ENCODE results near the gene MDGA2.
"Not testable (repeated sequence)": the region's sequence is repeated elsewhere in the genome, so short reads cannot be mapped to it uniquely, and the experiment has no call there.

Gene MDGA2

GRCh38 chr14:47270715-47271114 lies 404.7 kb downstream of the MDGA2 start:
- no peak overlapping the region for H3K4me3 ChIP-seq
- TF ChIP-seq Cebpa-rat (IDR thresholded peaks at IDR 0.05) = no peak
- no peak overlapping the region for H3K27ac ChIP-seq
- H3K27me3 ChIP-seq = no peaks in the 10 kb centered on the region
- no peaks in the 10 kb centered on the region for H3K36me3 ChIP-seq
- H3K4me1 ChIP-seq = no peaks in the 10 kb centered on the region
- no peak overlapping the region for H3K4me2 ChIP-seq
- no peaks in the 10 kb centered on the region for H4K20me1 ChIP-seq
- no peak overlapping the region for H3K9ac ChIP-seq
- H3K9me3 ChIP-seq = no peaks in the 10 kb centered on the region

- Histone ChIP-seq H3K4me3 (no peak overlapping the region), H3K36me3 (no peaks in the 10 kb centered on the region), H3K4me1 (no peaks in the 10 kb centered on the region), H3K27ac (no peak overlapping the region), H4K20me1 (no peaks in the 10 kb centered on the region), H3K4me2 (no peak overlapping the region), H3K27me3 (no peaks in the 10 kb centered on the region), H3K9me3 (no peaks in the 10 kb centered on the region), H3K9ac (no peak overlapping the region)
- no peak for TF ChIP-seq Cebpa-rat (IDR thresholded peaks at IDR 0.05)
Observed at GRCh38 chr14:47269756-47270492, 405.5 kb downstream of the MDGA2 start.

GRCh38 chr14:47264842-47265241 lies 410.6 kb downstream of the MDGA2 start:
- Histone ChIP-seq H3K9ac (no peak overlapping the region), H3K36me3 (no peaks in the 10 kb centered on the region), H4K20me1 (no peaks in the 10 kb centered on the region), H3K9me3 (no peaks in the 10 kb centered on the region), H3K4me2 (no peak overlapping the region), H3K27ac (no peak overlapping the region), H3K4me3 (no peak overlapping the region), H3K27me3 (no peaks in the 10 kb centered on the region), H3K4me1 (no peaks in the 10 kb centered on the region)
- TF ChIP-seq Cebpa-rat (IDR thresholded peaks at IDR 0.05) = no peak

- no peaks in the 10 kb centered on the region for H4K20me1 ChIP-seq
- no peaks in the 10 kb centered on the region for H3K4me1 ChIP-seq
- no peak overlapping the region for H3K4me3 ChIP-seq
- no peak overlapping the region for H3K9ac ChIP-seq
- TF ChIP-seq Cebpa-rat (IDR thresholded peaks at IDR 0.05) = no peak
- H3K4me2 ChIP-seq = no peak overlapping the region
- no peaks in the 10 kb centered on the region for H3K36me3 ChIP-seq
- H3K9me3 ChIP-seq = no peaks in the 10 kb centered on the region
- H3K27me3 ChIP-seq = no peaks in the 10 kb centered on the region
- no peak overlapping the region for H3K27ac ChIP-seq
Observed at GRCh38 chr14:47262801-47263200, 412.6 kb downstream of the MDGA2 start.

- no peak overlapping the region for H3K27ac ChIP-seq
- H3K4me3 ChIP-seq = no peak overlapping the region
- no peaks in the 10 kb centered on the region for H3K36me3 ChIP-seq
- no peak overlapping the region for H3K4me2 ChIP-seq
- no peaks in the 10 kb centered on the region for H4K20me1 ChIP-seq
- no peak for TF ChIP-seq Cebpa-rat (IDR thresholded peaks at IDR 0.05)
- H3K9ac ChIP-seq = no peak overlapping the region
- H3K27me3 ChIP-seq = no peaks in the 10 kb centered on the region
- H3K9me3 ChIP-seq = no peaks in the 10 kb centered on the region
- H3K4me1 ChIP-seq = no peaks in the 10 kb centered on the region
Observed at GRCh38 chr14:47261350-47261749, 414.1 kb downstream of the MDGA2 start.

GRCh38 chr14:47259796-47260195 lies 415.6 kb downstream of the MDGA2 start:
- TF ChIP-seq Cebpa-rat (IDR thresholded peaks at IDR 0.05) = no peak
- H3K4me2 ChIP-seq = no peak overlapping the region
- H3K9ac ChIP-seq = no peak overlapping the region
- H3K9me3 ChIP-seq = peaks cover 4% of the 10 kb centered on the region
- no peaks in the 10 kb centered on the region for H3K36me3 ChIP-seq
- H4K20me1 ChIP-seq = no peaks in the 10 kb centered on the region
- H3K27me3 ChIP-seq = no peaks in the 10 kb centered on the region
- H3K27ac ChIP-seq = no peak overlapping the region
- H3K4me3 ChIP-seq = no peak overlapping the region
- no peaks in the 10 kb centered on the region for H3K4me1 ChIP-seq

- no peak for TF ChIP-seq Cebpa-rat (IDR thresholded peaks at IDR 0.05)
- no peak overlapping the region for H3K9ac ChIP-seq
Observed at GRCh38 chr14:47257013-47257412, 418.4 kb downstream of the MDGA2 start.

GRCh38 chr14:47252802-47253201 lies 422.6 kb downstream of the MDGA2 start:
- TF ChIP-seq Cebpa-rat (IDR thresholded peaks at IDR 0.05) = no peak

More at GRCh38 chr14:47257013-47257412, 418.4 kb downstream of the MDGA2 start:
- no peak overlapping the region for H3K4me2 ChIP-seq
- peaks cover 20% of the 10 kb centered on the region for H3K9me3 ChIP-seq
- H3K4me3 ChIP-seq = no peak overlapping the region
- H3K27me3 ChIP-seq = no peaks in the 10 kb centered on the region
- H3K36me3 ChIP-seq = peaks cover 12% of the 10 kb centered on the region
- no peaks in the 10 kb centered on the region for H3K4me1 ChIP-seq
- H3K27ac ChIP-seq = no peak overlapping the region
- no peaks in the 10 kb centered on the region for H4K20me1 ChIP-seq

GRCh38 chr14:47246367-47246766 lies 429.0 kb downstream of the MDGA2 start:
- H4K20me1 ChIP-seq = no peaks in the 10 kb centered on the region
- no peaks in the 10 kb centered on the region for H3K36me3 ChIP-seq
- no peak for TF ChIP-seq Cebpa-rat (IDR thresholded peaks at IDR 0.05)
- H3K9ac ChIP-seq = no peak overlapping the region
- H3K9me3 ChIP-seq = no peaks in the 10 kb centered on the region
- no peaks in the 10 kb centered on the region for H3K27me3 ChIP-seq
- H3K4me3 ChIP-seq = no peak overlapping the region
- no peak overlapping the region for H3K27ac ChIP-seq
- H3K4me2 ChIP-seq = no peak overlapping the region
- no peaks in the 10 kb centered on the region for H3K4me1 ChIP-seq

More at GRCh38 chr14:47252802-47253201, 422.6 kb downstream of the MDGA2 start:
- Histone ChIP-seq H3K4me3 (no peak overlapping the region), H3K4me1 (no peaks in the 10 kb centered on the region), H3K27ac (no peak overlapping the region), H3K9me3 (peaks cover 20% of the 10 kb centered on the region), H4K20me1 (no peaks in the 10 kb centered on the region), H3K9ac (no peak overlapping the region), H3K27me3 (no peaks in the 10 kb centered on the region), H3K4me2 (no peak overlapping the region), H3K36me3 (peaks cover 12% of the 10 kb centered on the region)

- H3K27ac ChIP-seq, H3K9ac ChIP-seq, H3K4me2 ChIP-seq, H3K9me3 ChIP-seq, H3K4me1 ChIP-seq, H3K27me3 ChIP-seq, H3K4me3 ChIP-seq, H4K20me1 ChIP-seq, H3K36me3 ChIP-seq: not testable (repeated sequence)
Observed at GRCh38 chr14:47242579-47242978, 432.8 kb downstream of the MDGA2 start.
